K562 (cell line): ENCODE measurements around the gene GABRB3. TPM values are rescaled to one million over a fixed set of nuclear protein-coding genes. Genes with fewer than 3 reads are reported as not detected.

Source experiments
- ATAC-seq: fragments of 200-7000 bp; cut with Tn5 transposase; 3 replicates; pipeline ENCODE4 v1.9.1; 2020; ENCODE audit warnings: moderate library complexity
- BruUV-seq: library from RNA; stranded (reverse); fragments of 400-500 nt; replicated peaks from 2 replicates; lab custom pipeline; 2021; lab: Mats Ljungman, UMichigan
- CTCF ChIA-PET: fragments of 300-600 bp; formaldehyde crosslinking; extraction: SDS; loops from one replicate; lab custom pipeline; 2021; ENCODE audit warnings: low intra/inter-chr PET ratio; lab: Yijun Ruan, JAX
- POLR2A ChIA-PET: fragments of 300-600, 350-650 bp; sonication (Branson Sonifier 250); formaldehyde crosslinking; extraction: SDS; loops from one replicate; lab custom pipeline; 2021; ENCODE audit warnings: antibody characterized with exemption, inconsistent platforms; lab: Yijun Ruan, JAX
- DNase-seq, 4 experiments: peaks; one replicate each; pipeline versions ENCODE4 v3.0.0 to v3.0.0-alpha.2; 2011 to 2018; ENCODE audit warnings: low spot score in 3 of 4, mixed read lengths in 3 of 4; ENCODE audit errors: extremely low read depth in 1 of 4
- FAIRE-seq: peaks from 2 replicates; lab custom pipeline; 2011; peaks lifted over from hg19 to GRCh38; lab: Jason Lieb, UNC
- H2AFZ ChIP-seq: 2 replicates; pipeline ENCODE4 v1.6.0; 2011; ENCODE audit warnings: low read depth, low read length, control low read depth, inconsistent platforms
- H3K27ac ChIP-seq: fragments of 200-600 bp; 3 replicates; pipeline ENCODE4 v1.8.0; 2011; ENCODE audit warnings: low read depth, mild to moderate bottlenecking, control low read depth, inconsistent platforms, low read length, moderate library complexity, mixed read lengths; ENCODE audit errors: extremely low read depth
- H3K27me3 ChIP-seq, 2 experiments: fragments of 300-600 bp in 1 of 2; 2 replicates in 1 of 2; 3 replicates in 1 of 2; pipeline versions ENCODE4 v1.6.0 to v1.8.0; 2011; ENCODE audit warnings: inconsistent platforms in 2 of 2, low read length in 2 of 2, mild to moderate bottlenecking in 1 of 2, mixed read lengths in 1 of 2, moderate library complexity in 1 of 2; ENCODE audit not compliant: control insufficient read depth in 2 of 2, insufficient read depth in 2 of 2
- H3K36me3 ChIP-seq: fragments of 300-600 bp; 3 replicates; pipeline ENCODE4 v1.8.0; 2011; ENCODE audit warnings: mild to moderate bottlenecking, low read length, inconsistent platforms; ENCODE audit not compliant: control insufficient read depth, insufficient read depth
- H3K4me1 ChIP-seq, 2 experiments: fragments of 200-600 bp in 1 of 2; replicated peaks in 1 of 2; 2 replicates in 1 of 2; 3 replicates in 1 of 2; pipeline versions ENCODE4 v1.5.1 to v1.8.0; 2011; ENCODE audit warnings: inconsistent platforms in 2 of 2, low read length in 2 of 2, mild to moderate bottlenecking in 1 of 2, mixed read lengths in 1 of 2, moderate library complexity in 1 of 2; ENCODE audit not compliant: control insufficient read depth in 2 of 2, insufficient read depth in 2 of 2
- H3K4me2 ChIP-seq: 2 replicates; pipeline ENCODE4 v1.6.1; 2011; ENCODE audit warnings: low read length, control low read depth, inconsistent platforms, mixed read lengths; ENCODE audit not compliant: insufficient read depth
- H3K4me3 ChIP-seq: fragments of 200-600 bp; sonication (generic), shearing (Covaris generic); 2 replicates; pipeline ENCODE4 v1.5.1; 2016; ENCODE audit warnings: control low read depth, inconsistent platforms
- H3K79me2 ChIP-seq: fragments of 200-600 bp; 3 replicates; pipeline ENCODE4 v1.8.0; 2011; ENCODE audit warnings: low read length, inconsistent platforms; ENCODE audit not compliant: control insufficient read depth, insufficient read depth
- H3K9ac ChIP-seq, 2 experiments: 2 replicates each; pipeline versions ENCODE4 v1.6.0 to v1.6.1; 2011; ENCODE audit warnings: low read depth in 2 of 2, low read length in 2 of 2, control low read depth in 1 of 2, inconsistent platforms in 1 of 2, mild to moderate bottlenecking in 1 of 2, mixed read lengths in 1 of 2; ENCODE audit not compliant: insufficient read depth in 1 of 2
- H3K9me1 ChIP-seq: one replicate; pipeline ENCODE4 v1.6.0; 2011; ENCODE audit warnings: inconsistent platforms, mild to moderate bottlenecking, low read length, moderate library complexity; ENCODE audit not compliant: control insufficient read depth, insufficient read depth
- H3K9me3 ChIP-seq: replicated peaks from 2 replicates; pipeline ENCODE4 v1.5.1; 2011; ENCODE audit warnings: low read depth, low read length, inconsistent platforms; ENCODE audit not compliant: control insufficient read depth, insufficient read depth
- H4K20me1 ChIP-seq: replicated peaks from 2 replicates; pipeline ENCODE4 v1.6.1; 2011; ENCODE audit warnings: low read length, inconsistent platforms, mixed read lengths; ENCODE audit not compliant: control insufficient read depth, insufficient read depth
- BHLHE40 ChIP-seq: IDR thresholded peaks from 2 replicates; pipeline ENCODE4 v1.6.1; 2011; ENCODE audit warnings: low read length, improper control_type of control experiment
- CHD4 ChIP-seq: fragments of 200-600 bp; sonication (generic); IDR thresholded peaks from 3 replicates; pipeline ENCODE4 v1.6.1; 2012; ENCODE audit warnings: low read depth, mild to moderate bottlenecking, mixed read lengths, low read length, inconsistent platforms; ENCODE audit not compliant: insufficient read depth, insufficient replicate concordance, poor library complexity, severe bottlenecking
- GABPB2 ChIP-seq: fragments of 250-450 bp; sonication (Bioruptor Pico); conservative IDR thresholded peaks from 2 replicates; pipeline ENCODE4 v1.5.1; 2021; ENCODE audit warnings: mild to moderate bottlenecking
- GTF2A2 ChIP-seq: IDR thresholded peaks from 2 replicates; pipeline ENCODE4 v1.6.1; 2016; ENCODE audit warnings: mild to moderate bottlenecking, missing genetic modification characterization, missing compliant biosample characterization
- HNRNPK ChIP-seq: fragments of 200-400 bp; formaldehyde crosslinking; IDR thresholded peaks from one replicate; pipeline ENCODE4 v1.6.1; 2018; ENCODE audit warnings: mild to moderate bottlenecking, low read depth, low read length; ENCODE audit not compliant: poor library complexity, severe bottlenecking
- STAT6 ChIP-seq: sonication (generic); formaldehyde crosslinking; IDR thresholded peaks from 2 replicates; pipeline ENCODE4 v1.8.1; 2023; ENCODE audit warnings: mild to moderate bottlenecking, missing genetic modification reagents
- ZBTB11 ChIP-seq, 3 experiments: fragments of 200-800 bp in 1 of 3; fragments of 250-450 bp in 1 of 3; fragments of 450-650 bp in 1 of 3; sonication (Bioruptor Pico) in 1 of 3; sonication (Bioruptor generic) in 1 of 3; formaldehyde crosslinking in 1 of 3; IDR thresholded peaks; 2 replicates each; pipeline versions ENCODE4 v1.6.1 to v1.8.0; 2016 to 2022; ENCODE audit warnings: mild to moderate bottlenecking in 2 of 3, missing genetic modification characterization in 2 of 3, missing compliant biosample characterization in 1 of 3, moderate library complexity in 1 of 3
- ZNF609 ChIP-seq: sonication (generic); formaldehyde crosslinking; IDR thresholded peaks from 2 replicates; pipeline ENCODE4 v1.8.1; 2023; ENCODE audit warnings: missing genetic modification reagents, mild to moderate bottlenecking, borderline replicate concordance
- ZSCAN32 ChIP-seq: fragments of 450-650 bp; formaldehyde crosslinking; IDR thresholded peaks from 2 replicates; pipeline ENCODE4 v1.4.0; 2020; ENCODE audit warnings: mild to moderate bottlenecking, moderate library complexity
- WGBS: fragments of 100-300 bp; shearing (Covaris generic); methylation state at CpG from one replicate; pipeline ENCODE4 v1.1.6; 2016; ENCODE audit warnings: low coverage, mixed read lengths; ENCODE audit not compliant: insufficient coverage; ENCODE audit errors: missing lambda C conversion rate; 5-methylcytosine and 5-hydroxymethylcytosine counted together
- in situ Hi-C: fragments of 300-500 bp; cut with MboI; formaldehyde crosslinking; loops from 4 replicates; pipeline ENCODE4 v1.15.0; 2018; ENCODE audit warnings: inconsistent platforms, mixed read lengths
- intact Hi-C: fragments of 100-400 bp; cut with micrococcal nuclease; formaldehyde crosslinking; loops from 2 replicates; pipeline ENCODE4 v1.14.2; 2022
- polyA plus RNA-seq, 8 experiments: library from polyadenylated mRNA; depleted of rRNA in 4 of 8; stranded (reverse) in 5 of 8; unstranded in 3 of 8; fragments of >200 nt; fragmentation: Nextera tagmentation in 2 of 8; fragmentation: Illumina TruSeq in 1 of 8; extraction: Ambion mirVana in 2 of 8; extraction: Trizol in 1 of 8; gene quantifications; 2 replicates each; pipeline versions ENCODE4 v1.2.1 to v1.2.3, GENCODE V29; 2011 to 2014; ENCODE audit warnings: inconsistent platforms in 1 of 8, missing spikeins in 1 of 8
- total RNA-seq, 7 experiments: library from RNA; depleted of rRNA in 6 of 7; stranded (reverse); fragments of >200 nt in 6 of 7; fragmentation: Illumina TruSeq in 2 of 7; extraction: Trizol in 2 of 7; gene quantifications; 2 replicates each; pipeline versions ENCODE4 v1.2.1 to v1.2.3, GENCODE V29; 2011 to 2021; ENCODE audit warnings: low replicate concordance in 1 of 7

Gene GABRB3
- total and polyA plus RNA-seq, 9 of the 15 experiments (the other 6 are each of a cell fraction or from before 2014, with no cell fraction given), result 0.09 to 1.4 (median 0.49) TPM

GRCh38 chr15:26736502-26737248 lies 36.2 kb downstream of the GABRB3 start:
- FAIRE-seq, result no peak
- BruUV-seq, result no TSS peak
- Histone ChIP-seq H3K4me2 (no peak overlapping the region), H3K9me1 (no peaks in the 10 kb centered on the region), H3K79me2 (no peaks in the 10 kb centered on the region), H3K4me3 (no peak overlapping the region), H3K27me3 (peaks cover 0 to 4% of the 10 kb centered on the region in 2 experiments; a peak in 1 of 5 replicates), H3K4me1 (no peaks in the 10 kb centered on the region), H3K9ac (no peak overlapping the region), H2AFZ (no peak overlapping the region), H3K27ac (no peak overlapping the region), H3K9me3 (no peaks in the 10 kb centered on the region), H3K36me3 (no peaks in the 10 kb centered on the region), H4K20me1 (no peaks in the 10 kb centered on the region)
- WGBS, result 2% methylated on average over 11 of the region's 11 CpGs
- no peak for DNase-seq
- CTCF ChIA-PET, result no interaction called here
- POLR2A ChIA-PET, result interaction anchor here (0.7 kb wide), 1 partner anchor 8 kb away, joined by 3 read pairs; no protein-coding TSS in a partner anchor
- ATAC-seq, result no peak
- intact Hi-C loops (no loop called here), in situ Hi-C loops (no loop called here)
- no peak for TF ChIP-seq GTF2A2
- TF ChIP-seq CHD4, result no peak
- no peak for TF ChIP-seq ZNF609 (CRISPR knock-in tag)
- no peak for TF ChIP-seq STAT6 (CRISPR knock-in tag)
- TF ChIP-seq GABPB2, result no peak
- TF ChIP-seq ZBTB11 (CRISPR knock-in tag; IDR thresholded peaks at IDR 0.05), result no peak
- TF ChIP-seq BHLHE40, result no peak
- TF ChIP-seq ZSCAN32 (CRISPR knock-in tag), result no peak
- TF ChIP-seq HNRNPK, result no peak
